SK-N-SH (cell line): ENCODE data around the gene PRKD3. TPM values are rescaled to one million over a fixed set of nuclear protein-coding genes. Genes with fewer than 3 reads are reported as not detected.

Source experiments
- CTCF ChIA-PET: fragments of 300-600, 350-600 bp; formaldehyde crosslinking; extraction: SDS; loops from one replicate; lab custom pipeline; 2021; lab: Yijun Ruan, JAX
- POLR2A ChIA-PET: fragments of 350-600 bp; sonication (Branson Sonifier 250); formaldehyde crosslinking; extraction: SDS; loops from one replicate; lab custom pipeline; 2020; ENCODE audit warnings: antibody characterized with exemption, inconsistent platforms; lab: Yijun Ruan, JAX
- DNase-seq: peaks from one replicate; pipeline ENCODE4 v3.0.0; 2012
- H2AFZ ChIP-seq: fragments of 200-600 bp; sonication (generic); 2 replicates; pipeline ENCODE4 v1.8.1; 2016; ENCODE audit warnings: antibody characterized with exemption, mild to moderate bottlenecking, low read depth
- H3F3A ChIP-seq: fragments of 200-600 bp; sonication (generic); replicated peaks from 2 replicates; pipeline ENCODE3; 2016; ENCODE audit warnings: antibody characterized with exemption, mild to moderate bottlenecking; ENCODE audit not compliant: insufficient read depth
- H3K27ac ChIP-seq, 2 experiments: fragments of 200-500 bp in 1 of 2; fragments of 200-600 bp in 1 of 2; sonication (Bioruptor generic) in 1 of 2; sonication (generic), shearing (Covaris generic) in 1 of 2; 2 replicates each; pipeline versions ENCODE4 v1.5.1 to v1.6.1; 2014 to 2016; ENCODE audit warnings: low read depth in 2 of 2, inconsistent platforms in 1 of 2, low read length in 1 of 2, mild to moderate bottlenecking in 1 of 2, mixed read lengths in 1 of 2
- H3K27me3 ChIP-seq: fragments of 200-600 bp; sonication (generic), shearing (Covaris generic); 2 replicates; pipeline ENCODE4 v1.6.1; 2016; ENCODE audit warnings: mixed run types; ENCODE audit not compliant: insufficient read depth
- H3K36me3 ChIP-seq, 2 experiments: fragments of 200-500 bp in 1 of 2; fragments of 200-600 bp in 1 of 2; sonication (Bioruptor generic) in 1 of 2; sonication (generic) in 1 of 2; replicated peaks in 1 of 2; 2 replicates each; pipeline versions ENCODE3 to v1.5.1; 2014 to 2016; ENCODE audit warnings: low read length in 1 of 2, mild to moderate bottlenecking in 1 of 2; ENCODE audit not compliant: insufficient read depth in 2 of 2, control insufficient read depth in 1 of 2
- H3K4me1 ChIP-seq, 2 experiments: fragments of 200-500 bp in 1 of 2; fragments of 200-600 bp in 1 of 2; sonication (Bioruptor generic) in 1 of 2; sonication (generic), shearing (Covaris generic) in 1 of 2; 2 replicates each; pipeline versions ENCODE4 v1.5.1 to v1.6.1; 2014 to 2016; ENCODE audit warnings: low read depth in 1 of 2, low read length in 1 of 2, mixed run types in 1 of 2; ENCODE audit not compliant: insufficient read depth in 2 of 2, control insufficient read depth in 1 of 2
- H3K4me2 ChIP-seq: fragments of 200-600 bp; sonication (generic), shearing (Covaris generic); 2 replicates; pipeline ENCODE4 v1.6.1; 2017; ENCODE audit warnings: mixed run types
- H3K4me3 ChIP-seq, 2 experiments: fragments of 200-500 bp in 1 of 2; fragments of 200-600 bp in 1 of 2; sonication (Bioruptor generic) in 1 of 2; sonication (generic), shearing (Covaris generic) in 1 of 2; 2 replicates each; pipeline versions ENCODE4 v1.5.1 to v1.8.1; 2014 to 2016; ENCODE audit warnings: low read depth in 2 of 2, inconsistent platforms in 1 of 2, low read length in 1 of 2, mild to moderate bottlenecking in 1 of 2, mixed read lengths in 1 of 2, moderate library complexity in 1 of 2
- H3K79me2 ChIP-seq: fragments of 200-600 bp; sonication (generic); 2 replicates; pipeline ENCODE4 v1.8.1; 2017; ENCODE audit warnings: mild to moderate bottlenecking; ENCODE audit not compliant: insufficient read depth
- H3K9ac ChIP-seq: fragments of 200-600 bp; sonication (generic); 2 replicates; pipeline ENCODE4 v1.6.1; 2017; ENCODE audit warnings: mixed run types
- H3K9me2 ChIP-seq: fragments of 200-600 bp; sonication (generic); 2 replicates; pipeline ENCODE4 v1.6.1; 2017; ENCODE audit warnings: mixed run types
- H3K9me3 ChIP-seq: fragments of 200-600 bp; sonication (generic); 2 replicates; pipeline ENCODE4 v1.6.1; 2017; ENCODE audit warnings: mixed run types, mild to moderate bottlenecking, moderate library complexity
- H4K20me1 ChIP-seq: fragments of 200-600 bp; sonication (generic); 2 replicates; pipeline ENCODE4 v1.6.1; 2017; ENCODE audit warnings: mild to moderate bottlenecking, mixed run types; ENCODE audit not compliant: insufficient read depth
- EP300 ChIP-seq, 2 experiments: IDR thresholded peaks; 2 replicates each; pipeline versions ENCODE4 v1.4.0 to v1.6.1; 2012; ENCODE audit warnings: borderline replicate concordance in 1 of 2, low read depth in 1 of 2, low read length in 1 of 2
- FOSL2 ChIP-seq: IDR thresholded peaks from 2 replicates; pipeline ENCODE4 v1.4.0; 2012; ENCODE audit warnings: low read depth, mild to moderate bottlenecking, moderate library complexity, borderline replicate concordance
- FOXJ3 ChIP-seq: sonication (generic); formaldehyde crosslinking; IDR thresholded peaks from 2 replicates; pipeline ENCODE4 v1.5.1; 2020; ENCODE audit warnings: mild to moderate bottlenecking, missing genetic modification reagents
- FOXM1 ChIP-seq: IDR thresholded peaks from 2 replicates; pipeline ENCODE4 v1.4.0; 2012; ENCODE audit warnings: low read depth, mild to moderate bottlenecking
- JUND ChIP-seq: IDR thresholded peaks from 2 replicates; pipeline ENCODE4 v1.4.0; 2012
- NFIC ChIP-seq: IDR thresholded peaks from 2 replicates; pipeline ENCODE4 v1.4.0; 2012; ENCODE audit warnings: borderline replicate concordance
- POLR2AphosphoS5 ChIP-seq: IDR thresholded peaks from 2 replicates; pipeline ENCODE4 v1.6.1; 2012; ENCODE audit warnings: low read depth, low read length
- SIN3A ChIP-seq: IDR thresholded peaks from 2 replicates; pipeline ENCODE4 v1.6.1; 2012; ENCODE audit warnings: low read depth, mild to moderate bottlenecking, low read length, moderate library complexity, borderline replicate concordance
- YY1 ChIP-seq: IDR thresholded peaks from 2 replicates; pipeline ENCODE4 v1.4.0; 2012; ENCODE audit warnings: low read depth, mild to moderate bottlenecking
- WGBS: methylation state at CpG from one replicate; pipeline ENCODE4 v1.1.6; 2017; ENCODE audit warnings: low lambda C conversion rate; 5-methylcytosine and 5-hydroxymethylcytosine counted together
- polyA plus RNA-seq, 3 experiments: library from polyadenylated mRNA; depleted of rRNA; stranded (reverse); fragments of >200 nt; gene quantifications; 2 replicates each; pipeline ENCODE4 v1.2.3, GENCODE V29; 2012
- TF ChIP-seq, protein P1 (sequence below): IDR thresholded peaks from 2 replicates; pipeline ENCODE4 v1.4.0; 2012; ENCODE audit warnings: low read depth, borderline replicate concordance
- TF ChIP-seq, protein P2 (sequence below): IDR thresholded peaks from 2 replicates; pipeline ENCODE4 v1.6.1; 2012; ENCODE audit warnings: mild to moderate bottlenecking, low read depth, low read length, moderate library complexity
- TF ChIP-seq, protein P3 (sequence below): IDR thresholded peaks from 2 replicates; pipeline ENCODE4; 2012

The PRKD3 gene
- polyA plus RNA-seq, 1 of the 3 experiments (the other 2 are of a cell fraction), result 15.9 TPM

DNA sequence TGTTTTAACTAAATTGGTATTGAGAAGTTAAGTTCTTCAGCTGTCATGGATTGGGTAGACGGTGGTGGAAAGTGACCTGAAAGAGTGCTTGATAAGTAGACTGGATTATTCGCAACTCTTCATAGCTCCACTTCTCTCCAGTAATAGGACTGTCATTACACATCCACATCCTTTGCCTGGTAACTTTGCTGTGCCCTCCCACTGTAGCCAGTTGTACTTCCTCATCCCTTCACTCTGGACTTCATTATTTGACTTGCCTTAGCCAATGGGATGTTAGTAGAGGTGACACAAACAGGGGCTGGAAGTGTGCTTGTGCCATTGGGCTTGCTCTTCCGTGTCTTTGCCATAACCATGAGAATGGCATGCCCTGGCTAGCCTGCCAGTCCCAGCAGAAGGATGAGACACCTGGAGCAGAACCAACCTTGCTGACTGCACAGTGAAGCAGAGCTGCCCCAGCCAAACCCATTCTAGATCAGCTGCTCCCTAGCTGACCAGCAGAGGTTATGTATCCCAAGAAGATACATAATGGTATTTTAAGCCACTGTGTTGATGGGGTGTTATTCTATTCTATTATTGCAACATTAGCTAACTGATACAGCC, 36.7 kb upstream of the PRKD3 start:
- Histone ChIP-seq H3F3A (no peaks in the 10 kb centered on the region), H3K4me3 (no peak overlapping the region), H3K9me3 (no peaks in the 10 kb centered on the region), H3K9me2 (no peaks in the 10 kb centered on the region), H3K79me2 (no peaks in the 10 kb centered on the region), H3K9ac (no peak overlapping the region), H3K27me3 (no peaks in the 10 kb centered on the region), H2AFZ (no peak overlapping the region)
- WGBS, result 87% methylated on average over 3 of the region's 3 CpGs
- POLR2A ChIA-PET, result no interaction called here
- CTCF ChIA-PET, result interaction anchor here (0.8 to 2.3 kb wide), 11 partner anchors 13 to 516 kb away, joined by 3 to 7 read pairs (median 3); partner anchors contain the start of gene QPCT
- no peak for DNase-seq
- TF ChIP-seq JUND (no peak), YY1 (no peak), FOSL2 (no peak), FOXJ3 (no peak), NFIC (no peak), POLR2AphosphoS5 (no peak), EP300 (IDR thresholded peaks at IDR 0.05; ENCODE audit: borderline replicate concordance in 1 of 2, low read depth in 1 of 2, low read length in 1 of 2) (no peak), SIN3A (no peak)
- TF ChIP-seq, protein P1, sequence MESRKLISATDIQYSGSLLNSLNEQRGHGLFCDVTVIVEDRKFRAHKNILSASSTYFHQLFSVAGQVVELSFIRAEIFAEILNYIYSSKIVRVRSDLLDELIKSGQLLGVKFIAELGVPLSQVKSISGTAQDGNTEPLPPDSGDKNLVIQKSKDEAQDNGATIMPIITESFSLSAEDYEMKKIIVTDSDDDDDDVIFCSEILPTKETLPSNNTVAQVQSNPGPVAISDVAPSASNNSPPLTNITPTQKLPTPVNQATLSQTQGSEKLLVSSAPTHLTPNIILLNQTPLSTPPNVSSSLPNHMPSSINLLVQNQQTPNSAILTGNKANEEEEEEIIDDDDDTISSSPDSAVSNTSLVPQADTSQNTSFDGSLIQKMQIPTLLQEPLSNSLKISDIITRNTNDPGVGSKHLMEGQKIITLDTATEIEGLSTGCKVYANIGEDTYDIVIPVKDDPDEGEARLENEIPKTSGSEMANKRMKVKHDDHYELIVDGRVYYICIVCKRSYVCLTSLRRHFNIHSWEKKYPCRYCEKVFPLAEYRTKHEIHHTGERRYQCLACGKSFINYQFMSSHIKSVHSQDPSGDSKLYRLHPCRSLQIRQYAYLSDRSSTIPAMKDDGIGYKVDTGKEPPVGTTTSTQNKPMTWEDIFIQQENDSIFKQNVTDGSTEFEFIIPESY, result no peak
- TF ChIP-seq, all 33 proteins: peak for 0
- no peaks in the 10 kb centered on the region for H4K20me1 ChIP-seq
- H3K27ac ChIP-seq, result no peak overlapping the region
- no peak overlapping the region for H3K4me2 ChIP-seq
- H3K36me3 ChIP-seq, result no peaks in the 10 kb centered on the region
- peaks cover 0 to 30% of the 10 kb centered on the region in 2 experiments; a peak in 2 of 4 replicates for H3K4me1 ChIP-seq

DNA sequence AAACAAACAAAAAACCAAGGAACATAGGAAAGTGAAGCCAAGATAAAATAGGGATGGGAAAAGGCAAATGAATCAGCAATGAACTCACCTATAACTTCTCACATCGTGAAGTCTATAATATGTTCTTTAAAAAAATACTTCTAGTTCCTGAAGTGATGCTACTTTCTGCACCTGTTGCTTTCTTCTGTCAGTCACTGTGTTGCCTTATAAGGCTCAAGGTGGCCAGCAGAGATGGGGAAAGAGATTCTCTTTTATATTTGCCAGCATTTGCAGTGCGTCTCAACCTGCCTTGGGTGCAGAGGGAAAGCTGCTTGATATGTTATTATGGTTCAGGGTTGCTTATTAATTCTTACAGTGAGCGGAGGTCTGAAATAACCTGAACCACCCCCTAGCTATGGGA, 33.8 kb upstream of the PRKD3 start:
- H3K79me2 ChIP-seq, result no peaks in the 10 kb centered on the region
- no peaks in the 10 kb centered on the region for H3K9me3 ChIP-seq
- no peak overlapping the region for H2AFZ ChIP-seq
- 99% methylated on average over 3 of the region's 3 CpGs for WGBS
- no peak overlapping the region for H3K27ac ChIP-seq
- peaks cover 0 to 30% of the 10 kb centered on the region in 2 experiments; a peak in 2 of 4 replicates for H3K4me1 ChIP-seq
- H3K36me3 ChIP-seq, result no peaks in the 10 kb centered on the region
- no peaks in the 10 kb centered on the region for H4K20me1 ChIP-seq
- ChIA-PET POLR2A (no interaction called here), CTCF (interaction anchor here (1.0 to 2.6 kb wide), 5 partner anchors 9 to 1141 kb away, joined by 4 to 8 read pairs (median 6); no protein-coding TSS in a partner anchor)
- H3F3A ChIP-seq, result no peaks in the 10 kb centered on the region
- H3K9me2 ChIP-seq, result no peaks in the 10 kb centered on the region
- H3K9ac ChIP-seq, result no peak overlapping the region
- DNase-seq, result no peak
- no peaks in the 10 kb centered on the region for H3K27me3 ChIP-seq
- H3K4me3 ChIP-seq, result no peak overlapping the region
- TF ChIP-seq SIN3A, result no peak
- no peak for TF ChIP-seq EP300 (IDR thresholded peaks at IDR 0.05; ENCODE audit: borderline replicate concordance in 1 of 2, low read depth in 1 of 2, low read length in 1 of 2)
- TF ChIP-seq JUND, result no peak
- TF ChIP-seq FOXM1, result no peak
- TF ChIP-seq, protein P2, sequence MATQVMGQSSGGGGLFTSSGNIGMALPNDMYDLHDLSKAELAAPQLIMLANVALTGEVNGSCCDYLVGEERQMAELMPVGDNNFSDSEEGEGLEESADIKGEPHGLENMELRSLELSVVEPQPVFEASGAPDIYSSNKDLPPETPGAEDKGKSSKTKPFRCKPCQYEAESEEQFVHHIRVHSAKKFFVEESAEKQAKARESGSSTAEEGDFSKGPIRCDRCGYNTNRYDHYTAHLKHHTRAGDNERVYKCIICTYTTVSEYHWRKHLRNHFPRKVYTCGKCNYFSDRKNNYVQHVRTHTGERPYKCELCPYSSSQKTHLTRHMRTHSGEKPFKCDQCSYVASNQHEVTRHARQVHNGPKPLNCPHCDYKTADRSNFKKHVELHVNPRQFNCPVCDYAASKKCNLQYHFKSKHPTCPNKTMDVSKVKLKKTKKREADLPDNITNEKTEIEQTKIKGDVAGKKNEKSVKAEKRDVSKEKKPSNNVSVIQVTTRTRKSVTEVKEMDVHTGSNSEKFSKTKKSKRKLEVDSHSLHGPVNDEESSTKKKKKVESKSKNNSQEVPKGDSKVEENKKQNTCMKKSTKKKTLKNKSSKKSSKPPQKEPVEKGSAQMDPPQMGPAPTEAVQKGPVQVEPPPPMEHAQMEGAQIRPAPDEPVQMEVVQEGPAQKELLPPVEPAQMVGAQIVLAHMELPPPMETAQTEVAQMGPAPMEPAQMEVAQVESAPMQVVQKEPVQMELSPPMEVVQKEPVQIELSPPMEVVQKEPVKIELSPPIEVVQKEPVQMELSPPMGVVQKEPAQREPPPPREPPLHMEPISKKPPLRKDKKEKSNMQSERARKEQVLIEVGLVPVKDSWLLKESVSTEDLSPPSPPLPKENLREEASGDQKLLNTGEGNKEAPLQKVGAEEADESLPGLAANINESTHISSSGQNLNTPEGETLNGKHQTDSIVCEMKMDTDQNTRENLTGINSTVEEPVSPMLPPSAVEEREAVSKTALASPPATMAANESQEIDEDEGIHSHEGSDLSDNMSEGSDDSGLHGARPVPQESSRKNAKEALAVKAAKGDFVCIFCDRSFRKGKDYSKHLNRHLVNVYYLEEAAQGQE, result no peak
- TF ChIP-seq, protein P3, sequence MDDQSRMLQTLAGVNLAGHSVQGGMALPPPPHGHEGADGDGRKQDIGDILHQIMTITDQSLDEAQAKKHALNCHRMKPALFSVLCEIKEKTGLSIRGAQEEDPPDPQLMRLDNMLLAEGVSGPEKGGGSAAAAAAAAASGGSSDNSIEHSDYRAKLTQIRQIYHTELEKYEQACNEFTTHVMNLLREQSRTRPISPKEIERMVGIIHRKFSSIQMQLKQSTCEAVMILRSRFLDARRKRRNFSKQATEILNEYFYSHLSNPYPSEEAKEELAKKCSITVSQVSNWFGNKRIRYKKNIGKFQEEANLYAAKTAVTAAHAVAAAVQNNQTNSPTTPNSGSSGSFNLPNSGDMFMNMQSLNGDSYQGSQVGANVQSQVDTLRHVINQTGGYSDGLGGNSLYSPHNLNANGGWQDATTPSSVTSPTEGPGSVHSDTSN, result no peak
- H3K4me2 ChIP-seq, result no peak overlapping the region
